GM23338 (cell line): ENCODE measurements around the gene PAQR9. TPM values are rescaled to one million over a fixed set of nuclear protein-coding genes. Genes with fewer than 3 reads are reported as not detected.

Experiments
- ATAC-seq: fragments of 200-7000 bp; cut with Tn5 transposase; 3 replicates; pipeline ENCODE4 v1.9.1; 2020
- DNase-seq: peaks from one replicate; pipeline ENCODE4 v3.0.0-alpha.2; 2015; ENCODE audit warnings: low spot score
- H2AFZ ChIP-seq: fragments of 200-600 bp; sonication (generic); 2 replicates; pipeline ENCODE4 v1.8.0; 2016; ENCODE audit warnings: antibody characterized with exemption, mild to moderate bottlenecking, moderate library complexity
- H3F3A ChIP-seq: fragments of 200-600 bp; sonication (generic); replicated peaks from 2 replicates; pipeline ENCODE4 v1.8.0; 2017; ENCODE audit warnings: antibody characterized with exemption, mixed run types, low read depth
- H3K27ac ChIP-seq: fragments of 200-600 bp; sonication (generic); 2 replicates; pipeline ENCODE4 v1.6.1; 2016; ENCODE audit warnings: low read depth
- H3K27me3 ChIP-seq: fragments of 200-600 bp; sonication (generic); 2 replicates; pipeline ENCODE4 v1.8.0; 2016; ENCODE audit warnings: mild to moderate bottlenecking, mixed run types, moderate library complexity; ENCODE audit not compliant: insufficient read depth
- H3K36me3 ChIP-seq: fragments of 200-600 bp; sonication (generic); 2 replicates; pipeline ENCODE4 v1.8.0; 2016; ENCODE audit warnings: mild to moderate bottlenecking; ENCODE audit not compliant: insufficient read depth
- H3K4me1 ChIP-seq: fragments of 200-600 bp; sonication (generic); 2 replicates; pipeline ENCODE4 v1.8.0; 2016; ENCODE audit warnings: mild to moderate bottlenecking, moderate library complexity; ENCODE audit not compliant: insufficient read depth
- H3K4me2 ChIP-seq: fragments of 200-600 bp; sonication (generic); 2 replicates; pipeline ENCODE4 v1.7.1; 2017; ENCODE audit warnings: mixed run types
- H3K4me3 ChIP-seq: fragments of 200-600 bp; sonication (generic); 2 replicates; pipeline ENCODE4 v1.6.1; 2016; ENCODE audit warnings: mixed run types
- H3K79me2 ChIP-seq: fragments of 200-600 bp; sonication (generic); replicated peaks from 2 replicates; pipeline ENCODE4 v1.8.0; 2017; ENCODE audit warnings: mild to moderate bottlenecking; ENCODE audit not compliant: insufficient read depth
- H3K9me2 ChIP-seq: fragments of 200-600 bp; sonication (generic); 2 replicates; pipeline ENCODE4 v1.8.0; 2017; ENCODE audit not compliant: insufficient read depth
- H4K20me1 ChIP-seq: fragments of 200-600 bp; sonication (generic); replicated peaks from 2 replicates; pipeline ENCODE4 v1.8.0; 2017; ENCODE audit warnings: mild to moderate bottlenecking; ENCODE audit not compliant: insufficient read depth
- H3K27ac Mint-ChIP-seq: 2 replicates; pipeline ENCODE4 v1.8.0; 2020; ENCODE audit warnings: inconsistent platforms, mild to moderate bottlenecking, moderate library complexity, mixed read lengths
- H3K27me3 Mint-ChIP-seq: 3 replicates; pipeline ENCODE4 v1.8.0; 2022; ENCODE audit warnings: low read depth, mild to moderate bottlenecking, moderate library complexity, mixed read lengths, inconsistent platforms; ENCODE audit not compliant: insufficient read depth, poor library complexity
- H3K36me3 Mint-ChIP-seq: 3 replicates; pipeline ENCODE4 v1.8.0; 2021; ENCODE audit warnings: low read depth, mild to moderate bottlenecking, inconsistent platforms, moderate library complexity, mixed read lengths
- H3K4me1 Mint-ChIP-seq: 3 replicates; pipeline ENCODE4 v1.8.0; 2020; ENCODE audit warnings: mild to moderate bottlenecking, inconsistent platforms, mixed read lengths
- H3K4me3 Mint-ChIP-seq: 3 replicates; pipeline ENCODE4 v1.8.0; 2021; ENCODE audit warnings: moderate library complexity, mild to moderate bottlenecking, inconsistent platforms, mixed read lengths
- H3K9me3 Mint-ChIP-seq: 3 replicates; pipeline ENCODE4 v1.8.0; 2020; ENCODE audit warnings: moderate library complexity, mild to moderate bottlenecking, inconsistent platforms, mixed read lengths
- EZH2 ChIP-seq: fragments of 200-600 bp; sonication (generic); IDR thresholded peaks from one replicate; pipeline ENCODE4 v1.8.0; 2017; ENCODE audit warnings: antibody characterized with exemption, mild to moderate bottlenecking, low read depth; ENCODE audit not compliant: unreplicated experiment
- EZH2phosphoT487 ChIP-seq: fragments of 200-600 bp; sonication (generic); IDR thresholded peaks from one replicate; pipeline ENCODE4 v1.8.1; 2018; ENCODE audit warnings: antibody characterized with exemption; ENCODE audit not compliant: unreplicated experiment
- NANOG ChIP-seq: IDR thresholded peaks from 2 replicates; pipeline ENCODE4 v1.6.1; 2016; ENCODE audit warnings: antibody characterized with exemption, borderline replicate concordance
- POLR2AphosphoS5 ChIP-seq: IDR thresholded peaks from 2 replicates; pipeline ENCODE4 v1.6.1; 2016; ENCODE audit warnings: antibody characterized with exemption, low read depth
- STAT1 ChIP-seq: IDR thresholded peaks from one replicate; pipeline ENCODE4 v1.6.1; 2016; ENCODE audit warnings: antibody characterized with exemption; ENCODE audit not compliant: unreplicated experiment
- ZNF114 ChIP-seq: fragments of 250-450 bp; sonication (Bioruptor Pico); IDR thresholded peaks from 2 replicates; pipeline ENCODE4 v1.5.0; 2020; ENCODE audit warnings: mild to moderate bottlenecking, moderate library complexity
- ZNF331 ChIP-seq: fragments of 250-450 bp; sonication (Bioruptor Pico); IDR thresholded peaks from 2 replicates; pipeline ENCODE4 v1.5.0; 2020; ENCODE audit warnings: low read depth, mild to moderate bottlenecking, moderate library complexity
- polyA plus RNA-seq: library from polyadenylated mRNA; unstranded; fragments of >200 nt; fragmentation: Nextera tagmentation; extraction: Ambion mirVana; gene quantifications from 2 replicates; pipeline ENCODE4 v1.2.1, GENCODE V29; 2016
- total RNA-seq: library from RNA; depleted of rRNA; stranded (reverse); fragments of >200 nt; shearing (Covaris generic); gene quantifications from 2 replicates; pipeline ENCODE4 v1.2.3, GENCODE V29; 2014
- TF ChIP-seq, protein P1 (sequence below): IDR thresholded peaks from one replicate; pipeline ENCODE4 v1.6.1; 2018; ENCODE audit warnings: antibody characterized with exemption; ENCODE audit not compliant: unreplicated experiment
- TF ChIP-seq, protein P2 (sequence below): fragments of 250-450 bp; sonication (Bioruptor Pico); IDR thresholded peaks from 2 replicates; pipeline ENCODE4 v1.5.0; 2020; ENCODE audit warnings: mild to moderate bottlenecking, moderate library complexity

Gene PAQR9
- total and polyA plus RNA-seq, 2 experiments from 2014 or later = 2.0 to 2.3 TPM

DNA sequence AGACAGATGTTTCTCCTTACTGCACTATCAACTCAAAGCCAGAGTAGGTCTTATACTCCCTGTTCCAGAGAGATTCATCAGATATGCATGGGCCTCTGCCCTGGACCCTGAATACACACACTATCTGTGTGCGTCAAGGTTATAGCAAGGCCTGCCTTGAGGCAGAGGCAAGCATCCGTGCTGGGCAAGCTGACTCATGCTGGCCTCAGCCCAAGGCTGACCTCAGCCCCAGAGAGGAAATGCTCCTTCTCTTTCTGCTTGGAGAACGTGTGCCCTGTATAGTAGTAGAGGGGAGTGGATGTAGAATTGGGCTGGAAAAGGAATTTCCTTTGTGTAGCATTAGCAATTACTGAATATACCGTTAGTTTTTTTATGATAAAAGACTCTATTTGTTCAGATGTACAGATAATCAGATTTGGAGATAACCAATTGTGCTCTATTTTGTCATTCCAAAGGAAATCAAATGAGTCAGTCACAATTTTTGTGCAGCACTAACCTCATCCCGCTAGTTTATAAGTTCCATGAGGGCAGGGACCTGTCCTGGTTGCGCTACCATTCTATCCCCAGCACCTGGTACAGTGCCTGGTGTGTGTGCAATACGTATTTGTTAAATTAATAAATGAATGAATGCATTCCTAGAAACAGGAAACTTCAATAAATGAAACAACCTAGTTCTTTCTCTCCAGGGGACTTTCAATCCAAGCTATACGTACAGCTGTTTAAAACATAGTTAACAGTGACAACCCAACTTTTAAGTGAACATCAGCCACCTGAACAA, 13.3 kb upstream of the PAQR9 start:
- H3K27ac ChIP-seq = no peak overlapping the region
- no peak overlapping the region for H3K27ac Mint-ChIP-seq
- no peaks in the 10 kb centered on the region for H3F3A ChIP-seq
- peak; percentile 32 for DNase-seq
- TF ChIP-seq STAT1 (no peak), POLR2AphosphoS5 (no peak), NANOG (no peak), EZH2 (no peak), ZNF331 (no peak), ZNF114 (CRISPR knock-in tag) (no peak), EZH2phosphoT487 (no peak)
- TF ChIP-seq, protein P1, sequence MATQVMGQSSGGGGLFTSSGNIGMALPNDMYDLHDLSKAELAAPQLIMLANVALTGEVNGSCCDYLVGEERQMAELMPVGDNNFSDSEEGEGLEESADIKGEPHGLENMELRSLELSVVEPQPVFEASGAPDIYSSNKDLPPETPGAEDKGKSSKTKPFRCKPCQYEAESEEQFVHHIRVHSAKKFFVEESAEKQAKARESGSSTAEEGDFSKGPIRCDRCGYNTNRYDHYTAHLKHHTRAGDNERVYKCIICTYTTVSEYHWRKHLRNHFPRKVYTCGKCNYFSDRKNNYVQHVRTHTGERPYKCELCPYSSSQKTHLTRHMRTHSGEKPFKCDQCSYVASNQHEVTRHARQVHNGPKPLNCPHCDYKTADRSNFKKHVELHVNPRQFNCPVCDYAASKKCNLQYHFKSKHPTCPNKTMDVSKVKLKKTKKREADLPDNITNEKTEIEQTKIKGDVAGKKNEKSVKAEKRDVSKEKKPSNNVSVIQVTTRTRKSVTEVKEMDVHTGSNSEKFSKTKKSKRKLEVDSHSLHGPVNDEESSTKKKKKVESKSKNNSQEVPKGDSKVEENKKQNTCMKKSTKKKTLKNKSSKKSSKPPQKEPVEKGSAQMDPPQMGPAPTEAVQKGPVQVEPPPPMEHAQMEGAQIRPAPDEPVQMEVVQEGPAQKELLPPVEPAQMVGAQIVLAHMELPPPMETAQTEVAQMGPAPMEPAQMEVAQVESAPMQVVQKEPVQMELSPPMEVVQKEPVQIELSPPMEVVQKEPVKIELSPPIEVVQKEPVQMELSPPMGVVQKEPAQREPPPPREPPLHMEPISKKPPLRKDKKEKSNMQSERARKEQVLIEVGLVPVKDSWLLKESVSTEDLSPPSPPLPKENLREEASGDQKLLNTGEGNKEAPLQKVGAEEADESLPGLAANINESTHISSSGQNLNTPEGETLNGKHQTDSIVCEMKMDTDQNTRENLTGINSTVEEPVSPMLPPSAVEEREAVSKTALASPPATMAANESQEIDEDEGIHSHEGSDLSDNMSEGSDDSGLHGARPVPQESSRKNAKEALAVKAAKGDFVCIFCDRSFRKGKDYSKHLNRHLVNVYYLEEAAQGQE = no peak
- TF ChIP-seq, protein P2, sequence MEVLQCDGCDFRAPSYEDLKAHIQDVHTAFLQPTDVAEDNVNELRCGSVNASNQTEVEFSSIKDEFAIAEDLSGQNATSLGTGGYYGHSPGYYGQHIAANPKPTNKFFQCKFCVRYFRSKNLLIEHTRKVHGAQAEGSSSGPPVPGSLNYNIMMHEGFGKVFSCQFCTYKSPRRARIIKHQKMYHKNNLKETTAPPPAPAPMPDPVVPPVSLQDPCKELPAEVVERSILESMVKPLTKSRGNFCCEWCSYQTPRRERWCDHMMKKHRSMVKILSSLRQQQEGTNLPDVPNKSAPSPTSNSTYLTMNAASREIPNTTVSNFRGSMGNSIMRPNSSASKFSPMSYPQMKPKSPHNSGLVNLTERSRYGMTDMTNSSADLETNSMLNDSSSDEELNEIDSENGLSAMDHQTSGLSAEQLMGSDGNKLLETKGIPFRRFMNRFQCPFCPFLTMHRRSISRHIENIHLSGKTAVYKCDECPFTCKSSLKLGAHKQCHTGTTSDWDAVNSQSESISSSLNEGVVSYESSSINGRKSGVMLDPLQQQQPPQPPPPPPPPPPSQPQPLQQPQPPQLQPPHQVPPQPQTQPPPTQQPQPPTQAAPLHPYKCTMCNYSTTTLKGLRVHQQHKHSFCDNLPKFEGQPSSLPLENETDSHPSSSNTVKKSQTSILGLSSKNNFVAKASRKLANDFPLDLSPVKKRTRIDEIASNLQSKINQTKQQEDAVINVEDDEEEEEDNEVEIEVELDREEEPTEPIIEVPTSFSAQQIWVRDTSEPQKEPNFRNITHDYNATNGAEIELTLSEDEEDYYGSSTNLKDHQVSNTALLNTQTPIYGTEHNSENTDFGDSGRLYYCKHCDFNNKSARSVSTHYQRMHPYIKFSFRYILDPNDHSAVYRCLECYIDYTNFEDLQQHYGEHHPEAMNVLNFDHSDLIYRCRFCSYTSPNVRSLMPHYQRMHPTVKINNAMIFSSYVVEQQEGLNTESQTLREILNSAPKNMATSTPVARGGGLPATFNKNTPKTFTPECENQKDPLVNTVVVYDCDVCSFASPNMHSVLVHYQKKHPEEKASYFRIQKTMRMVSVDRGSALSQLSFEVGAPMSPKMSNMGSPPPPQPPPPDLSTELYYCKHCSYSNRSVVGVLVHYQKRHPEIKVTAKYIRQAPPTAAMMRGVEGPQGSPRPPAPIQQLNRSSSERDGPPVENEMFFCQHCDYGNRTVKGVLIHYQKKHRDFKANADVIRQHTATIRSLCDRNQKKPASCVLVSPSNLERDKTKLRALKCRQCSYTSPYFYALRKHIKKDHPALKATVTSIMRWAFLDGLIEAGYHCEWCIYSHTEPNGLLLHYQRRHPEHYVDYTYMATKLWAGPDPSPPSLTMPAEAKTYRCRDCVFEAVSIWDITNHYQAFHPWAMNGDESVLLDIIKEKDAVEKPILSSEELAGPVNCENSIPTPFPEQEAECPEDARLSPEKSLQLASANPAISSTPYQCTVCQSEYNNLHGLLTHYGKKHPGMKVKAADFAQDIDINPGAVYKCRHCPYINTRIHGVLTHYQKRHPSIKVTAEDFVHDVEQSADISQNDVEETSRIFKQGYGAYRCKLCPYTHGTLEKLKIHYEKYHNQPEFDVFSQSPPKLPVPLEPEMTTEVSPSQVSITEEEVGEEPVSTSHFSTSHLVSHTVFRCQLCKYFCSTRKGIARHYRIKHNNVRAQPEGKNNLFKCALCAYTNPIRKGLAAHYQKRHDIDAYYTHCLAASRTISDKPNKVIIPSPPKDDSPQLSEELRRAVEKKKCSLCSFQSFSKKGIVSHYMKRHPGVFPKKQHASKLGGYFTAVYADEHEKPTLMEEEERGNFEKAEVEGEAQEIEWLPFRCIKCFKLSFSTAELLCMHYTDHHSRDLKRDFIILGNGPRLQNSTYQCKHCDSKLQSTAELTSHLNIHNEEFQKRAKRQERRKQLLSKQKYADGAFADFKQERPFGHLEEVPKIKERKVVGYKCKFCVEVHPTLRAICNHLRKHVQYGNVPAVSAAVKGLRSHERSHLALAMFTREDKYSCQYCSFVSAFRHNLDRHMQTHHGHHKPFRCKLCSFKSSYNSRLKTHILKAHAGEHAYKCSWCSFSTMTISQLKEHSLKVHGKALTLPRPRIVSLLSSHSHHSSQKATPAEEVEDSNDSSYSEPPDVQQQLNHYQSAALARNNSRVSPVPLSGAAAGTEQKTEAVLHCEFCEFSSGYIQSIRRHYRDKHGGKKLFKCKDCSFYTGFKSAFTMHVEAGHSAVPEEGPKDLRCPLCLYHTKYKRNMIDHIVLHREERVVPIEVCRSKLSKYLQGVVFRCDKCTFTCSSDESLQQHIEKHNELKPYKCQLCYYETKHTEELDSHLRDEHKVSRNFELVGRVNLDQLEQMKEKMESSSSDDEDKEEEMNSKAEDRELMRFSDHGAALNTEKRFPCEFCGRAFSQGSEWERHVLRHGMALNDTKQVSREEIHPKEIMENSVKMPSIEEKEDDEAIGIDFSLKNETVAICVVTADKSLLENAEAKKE (CRISPR knock-in tag) = no peak
- peaks cover 12% of the 10 kb centered on the region for H3K4me1 Mint-ChIP-seq
- no peaks in the 10 kb centered on the region for H3K36me3 ChIP-seq
- H3K27me3 ChIP-seq = no peaks in the 10 kb centered on the region
- H3K4me3 ChIP-seq = no peak overlapping the region
- no peaks in the 10 kb centered on the region for H3K9me2 ChIP-seq
- peaks cover 11% of the 10 kb centered on the region for H3K4me1 ChIP-seq
- H4K20me1 ChIP-seq = no peaks in the 10 kb centered on the region
- H3K79me2 ChIP-seq = no peaks in the 10 kb centered on the region
- no peak overlapping the region for H3K4me2 ChIP-seq
- H3K4me3 Mint-ChIP-seq = no peak overlapping the region
- peaks cover 7% of the 10 kb centered on the region for H3K27me3 Mint-ChIP-seq
- no peaks in the 10 kb centered on the region for H3K36me3 Mint-ChIP-seq
- peak; percentile 15; the same call in 1 of the 3 replicates for ATAC-seq
- no peak overlapping the region for H2AFZ ChIP-seq
- no peaks in the 10 kb centered on the region for H3K9me3 Mint-ChIP-seq
